ENCODE data around the gene AMPD3. TPM values are rescaled to one million over a fixed set of nuclear protein-coding genes. Genes with fewer than 3 reads are reported as not detected.

The AMPD3 gene
- total and polyA plus RNA-seq, 2 of the 13 experiments (the other 11 are each of a cell fraction or from before 2014, with no cell fraction given), result 0.33 to 2.3 TPM

- peak; percentile 57; the same call in 2 of the 3 replicates for ATAC-seq
- no peak overlapping the region for H3K4me2 ChIP-seq (ENCODE audit: low read depth, low read length)
- no peak for TF ChIP-seq ZBTB7B (CRISPR knock-in tag; IDR thresholded peaks at IDR 0.05)
Measured at GRCh38 chr11:10462746-10463300, 7.8 kb downstream of the AMPD3 start.

GRCh38 chr11:10473371-10473770 is 18.3 kb downstream of the AMPD3 start:
- no peaks in the 10 kb centered on the region for H4K20me1 ChIP-seq (ENCODE audit: insufficient read depth, low read length)
- intact Hi-C loops (cut with micrococcal nuclease; ENCODE audit: unreplicated experiment) (no loop called here), in situ Hi-C loops (cut with HindIII; ENCODE audit: extremely low pct_ligation_motif_present, low pct_unique_long_range_greater_than_20kb) (no loop called here)
- CTCF ChIA-PET (ENCODE audit: low intra/inter-chr PET ratio, low total read pairs), result no interaction called here
- no peaks in the 10 kb centered on the region for H3K27me3 ChIP-seq (ENCODE audit: control insufficient read depth in 1 of 2, insufficient read depth in 2 of 2, low read length in 2 of 2)
- H2AFZ ChIP-seq (ENCODE audit: low read length), result no peak overlapping the region
- POLR2A ChIA-PET, result no interaction called here
- H3K36me3 ChIP-seq (replicated peaks in 1 of 2; ENCODE audit: control insufficient read depth in 1 of 2, insufficient read depth in 2 of 2, low read length in 2 of 2), result no peaks in the 10 kb centered on the region
- ATAC-seq (no peak), DNase-seq (ENCODE audit: low spot score) (no peak), FAIRE-seq (no peak)
- no peak overlapping the region for H3K27ac ChIP-seq (ENCODE audit: extremely low read length, insufficient read depth, low read length)
- H3K9me3 ChIP-seq (ENCODE audit: low read length), result no peaks in the 10 kb centered on the region
- BruUV-seq (replicated peaks), result no TSS peak
- H3K9ac ChIP-seq (ENCODE audit: insufficient read depth, low read depth, low read length), result no peak overlapping the region
- no peak overlapping the region for H3K4me2 ChIP-seq (ENCODE audit: low read depth, low read length)
- no peak overlapping the region for H3K4me3 ChIP-seq (replicated peaks in 1 of 3; ENCODE audit: insufficient read depth in 1 of 3, low read depth in 2 of 3, low read length in 3 of 3)
- 49% methylated on average over 3 of the region's 4 CpGs for WGBS (ENCODE audit: low lambda C conversion rate)
- H3K4me1 ChIP-seq (ENCODE audit: insufficient read depth, low read length), result no peaks in the 10 kb centered on the region
- H3K79me2 ChIP-seq (ENCODE audit: insufficient read depth, low read length), result no peaks in the 10 kb centered on the region
- TF ChIP-seq NKX3-1 (CRISPR knock-in tag; IDR thresholded peaks at IDR 0.05) (no peak), IKZF1 (IDR thresholded peaks at IDR 0.05) (no peak), HES4 (CRISPR knock-in tag; IDR thresholded peaks at IDR 0.05; ENCODE audit: borderline replicate concordance) (no peak), ZNF878 (CRISPR knock-in tag; IDR thresholded peaks at IDR 0.05) (no peak), ZNF564 (CRISPR knock-in tag; IDR thresholded peaks at IDR 0.05) (no peak), ZNF34 (CRISPR knock-in tag; IDR thresholded peaks at IDR 0.05; ENCODE audit: borderline replicate concordance) (no peak), PAF1 (CRISPR knock-in tag; IDR thresholded peaks at IDR 0.05) (no peak), ZNF614 (CRISPR knock-in tag; IDR thresholded peaks at IDR 0.05; ENCODE audit: borderline replicate concordance) (no peak), ATF7-NPFF (CRISPR knock-in tag; IDR thresholded peaks at IDR 0.05; ENCODE audit: low read depth) (no peak), MATR3 (CRISPR knock-in tag; IDR thresholded peaks at IDR 0.05) (no peak), HNF4A (CRISPR knock-in tag; IDR thresholded peaks at IDR 0.05) (no peak), TCF12 (IDR thresholded peaks at IDR 0.05) (no peak), TCF12 (CRISPR knock-in tag; IDR thresholded peaks at IDR 0.05) (no peak), MLXIP (CRISPR knock-in tag; IDR thresholded peaks at IDR 0.05; ENCODE audit: borderline replicate concordance) (no peak), FOSL2 (CRISPR knock-in tag; IDR thresholded peaks at IDR 0.05) (no peak), CREB3 (CRISPR knock-in tag; IDR thresholded peaks at IDR 0.05) (no peak), NFIC (IDR thresholded peaks at IDR 0.05; ENCODE audit: low read length) (no peak)

More at GRCh38 chr11:10462746-10463300, 7.8 kb downstream of the AMPD3 start:
- no peaks in the 10 kb centered on the region for H3K79me2 ChIP-seq (ENCODE audit: insufficient read depth, low read length)
- H3K27me3 ChIP-seq (ENCODE audit: control insufficient read depth in 1 of 2, insufficient read depth in 2 of 2, low read length in 2 of 2), result peaks cover 0 to 10% of the 10 kb centered on the region in 2 experiments; a peak in 1 of 5 replicates
- no peaks in the 10 kb centered on the region for H3K36me3 ChIP-seq (replicated peaks in 1 of 2; ENCODE audit: control insufficient read depth in 1 of 2, insufficient read depth in 2 of 2, low read length in 2 of 2)
- no peaks in the 10 kb centered on the region for H3K9me3 ChIP-seq (ENCODE audit: low read length)
- intact Hi-C loops (cut with micrococcal nuclease; ENCODE audit: unreplicated experiment), result no loop called here
- H3K4me1 ChIP-seq (ENCODE audit: insufficient read depth, low read length), result no peaks in the 10 kb centered on the region
- 28% methylated on average over 5 of the region's 5 CpGs for WGBS (ENCODE audit: low lambda C conversion rate)
- DNase-seq (ENCODE audit: low spot score), result no peak
- BruUV-seq (replicated peaks), result no TSS peak
- no peak overlapping the region for H3K9ac ChIP-seq (ENCODE audit: insufficient read depth, low read depth, low read length)
- no peaks in the 10 kb centered on the region for H4K20me1 ChIP-seq (ENCODE audit: insufficient read depth, low read length)
- no peak overlapping the region for H3K4me3 ChIP-seq (replicated peaks in 1 of 3; ENCODE audit: insufficient read depth in 1 of 3, low read depth in 2 of 3, low read length in 3 of 3)
- FAIRE-seq, result no peak
- in situ Hi-C loops (cut with HindIII; ENCODE audit: extremely low pct_ligation_motif_present, low pct_unique_long_range_greater_than_20kb), result no loop called here
- no peak overlapping the region for H3K27ac ChIP-seq (ENCODE audit: extremely low read length, insufficient read depth, low read length)
- ChIA-PET CTCF (ENCODE audit: low intra/inter-chr PET ratio, low total read pairs) (no interaction called here), POLR2A (no interaction called here)
- H2AFZ ChIP-seq (ENCODE audit: low read length), result no peak overlapping the region

Measured in HepG2 (cell line).